GM19023 (cell line): ENCODE data around the gene QRICH2.
A peak's percentile ranks its signal among the peaks of the same experiment; 100 is the strongest.

ENCODE experiments used
- ATAC-seq: cut with Tn5 transposase; IDR thresholded peaks from one replicate; pipeline ENCODE4 v1.9.1; 2021; ENCODE audit warnings: mild to moderate bottlenecking, moderate library complexity; ENCODE audit not compliant: unreplicated experiment

QRICH2 gene

GRCh38 chr17:76279742-76280287 is 28.3 kb downstream of the QRICH2 start:
- ATAC-seq: no peak

- no peak for ATAC-seq
Observed at GRCh38 chr17:76278952-76279741, 28.9 kb downstream of the QRICH2 start.

- no peak for ATAC-seq
Observed at GRCh38 chr17:76278268-76278908, 29.7 kb downstream of the QRICH2 start.

- ATAC-seq: no peak
Observed at GRCh38 chr17:76277300-76278267, 30.5 kb downstream of the QRICH2 start.

GRCh38 chr17:76276461-76277299 is 31.4 kb downstream of the QRICH2 start:
- ATAC-seq: no peak

DNA sequence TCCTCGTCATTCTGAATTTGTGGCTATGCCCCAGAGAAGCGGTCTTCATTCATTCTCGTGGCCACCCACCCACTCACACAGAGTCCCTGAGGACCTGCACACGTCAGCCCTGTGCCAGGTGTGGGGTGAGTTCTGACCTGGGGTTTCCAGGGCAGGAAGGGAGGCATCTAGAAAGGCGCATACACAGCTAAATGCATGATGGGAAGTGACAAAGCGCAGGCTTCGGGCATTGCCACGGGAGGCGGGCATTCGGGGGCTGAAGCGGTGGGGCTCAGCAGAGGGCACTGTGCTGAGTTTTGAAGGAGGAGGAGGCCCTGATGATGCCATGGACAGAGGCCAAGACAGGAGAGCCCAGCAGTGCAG is 32.0 kb downstream of the QRICH2 start:
- ATAC-seq: no peak

GRCh38 chr17:76275382-76276068 is 32.6 kb downstream of the QRICH2 start:
- no peak for ATAC-seq

GRCh38 chr17:76274112-76274956 is 33.7 kb downstream of the QRICH2 start:
- no peak for ATAC-seq

GRCh38 chr17:76273445-76274111 is 34.5 kb downstream of the QRICH2 start:
- ATAC-seq: no peak

GRCh38 chr17:76272541-76273444 is 35.3 kb downstream of the QRICH2 start:
- ATAC-seq: peak; percentile 9

DNA sequence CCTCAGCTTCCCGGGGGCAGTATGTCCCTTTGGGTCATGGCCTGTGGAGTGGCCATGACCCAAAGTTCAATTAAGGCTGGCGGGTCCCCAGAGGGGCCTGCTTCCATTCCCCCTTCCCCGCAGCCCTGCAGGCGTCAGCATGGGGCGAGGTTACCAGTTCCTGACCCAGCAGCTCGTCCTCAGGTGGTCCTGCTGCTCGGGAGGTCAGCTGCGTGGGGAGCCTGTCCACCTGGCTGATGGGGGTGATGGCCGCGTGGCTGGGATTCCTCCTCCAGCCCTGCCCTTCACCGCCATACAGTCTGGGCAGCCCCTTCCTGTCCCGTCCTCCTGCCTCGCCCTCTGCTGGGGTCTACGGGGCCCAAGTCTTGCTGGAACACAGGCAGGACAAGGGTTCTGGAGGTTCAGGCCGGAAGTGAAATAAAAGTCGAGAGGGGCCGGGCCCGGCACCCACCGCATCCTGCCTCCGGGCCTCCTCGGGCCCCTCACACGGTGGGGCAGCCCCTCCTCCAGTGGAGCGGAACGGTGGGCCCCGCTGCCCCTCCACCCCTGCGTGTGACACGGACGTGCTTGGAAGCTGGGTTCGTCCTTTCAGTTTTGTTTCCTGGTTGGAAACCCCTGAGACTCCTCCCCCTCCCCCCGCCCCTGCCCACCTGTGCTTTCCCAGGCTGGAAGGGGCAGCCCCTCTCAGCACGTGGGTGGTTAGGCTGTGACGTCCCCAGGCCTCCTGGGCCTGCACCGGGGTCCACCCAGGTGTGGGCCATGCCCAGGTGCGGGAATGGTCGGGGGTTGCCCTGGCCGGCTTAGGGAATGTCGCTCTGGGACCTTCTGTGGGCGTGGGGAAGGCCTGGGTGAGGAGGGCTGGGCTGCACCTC is 36.2 kb downstream of the QRICH2 start:
- peak; percentile 55 for ATAC-seq

- ATAC-seq: peak; percentile 6
Observed at GRCh38 chr17:76270770-76271668, 37.1 kb downstream of the QRICH2 start.

DNA sequence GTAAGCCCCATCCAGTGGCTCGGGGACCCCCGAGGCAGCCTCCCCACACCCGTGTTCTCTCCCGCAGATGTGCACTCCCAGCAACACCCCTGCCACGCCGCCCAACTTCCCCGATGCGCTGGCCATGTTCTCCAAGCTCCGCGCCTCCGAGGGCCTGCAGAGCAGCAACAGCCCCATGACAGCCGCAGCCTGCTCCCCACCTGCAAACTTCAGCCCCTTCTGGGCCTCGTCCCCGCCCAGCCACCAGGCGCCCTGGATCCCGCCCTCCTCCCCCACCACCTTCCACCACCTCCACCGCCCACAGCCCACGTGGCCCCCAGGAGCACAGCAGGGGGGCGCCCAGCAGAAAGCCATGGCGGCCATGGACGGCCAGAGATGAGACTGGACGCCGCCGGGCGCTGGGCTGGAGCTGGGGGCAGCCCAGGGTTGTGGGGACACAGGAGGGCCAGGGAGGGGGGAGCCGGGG is 37.9 kb downstream of the QRICH2 start:
- no peak for ATAC-seq

DNA sequence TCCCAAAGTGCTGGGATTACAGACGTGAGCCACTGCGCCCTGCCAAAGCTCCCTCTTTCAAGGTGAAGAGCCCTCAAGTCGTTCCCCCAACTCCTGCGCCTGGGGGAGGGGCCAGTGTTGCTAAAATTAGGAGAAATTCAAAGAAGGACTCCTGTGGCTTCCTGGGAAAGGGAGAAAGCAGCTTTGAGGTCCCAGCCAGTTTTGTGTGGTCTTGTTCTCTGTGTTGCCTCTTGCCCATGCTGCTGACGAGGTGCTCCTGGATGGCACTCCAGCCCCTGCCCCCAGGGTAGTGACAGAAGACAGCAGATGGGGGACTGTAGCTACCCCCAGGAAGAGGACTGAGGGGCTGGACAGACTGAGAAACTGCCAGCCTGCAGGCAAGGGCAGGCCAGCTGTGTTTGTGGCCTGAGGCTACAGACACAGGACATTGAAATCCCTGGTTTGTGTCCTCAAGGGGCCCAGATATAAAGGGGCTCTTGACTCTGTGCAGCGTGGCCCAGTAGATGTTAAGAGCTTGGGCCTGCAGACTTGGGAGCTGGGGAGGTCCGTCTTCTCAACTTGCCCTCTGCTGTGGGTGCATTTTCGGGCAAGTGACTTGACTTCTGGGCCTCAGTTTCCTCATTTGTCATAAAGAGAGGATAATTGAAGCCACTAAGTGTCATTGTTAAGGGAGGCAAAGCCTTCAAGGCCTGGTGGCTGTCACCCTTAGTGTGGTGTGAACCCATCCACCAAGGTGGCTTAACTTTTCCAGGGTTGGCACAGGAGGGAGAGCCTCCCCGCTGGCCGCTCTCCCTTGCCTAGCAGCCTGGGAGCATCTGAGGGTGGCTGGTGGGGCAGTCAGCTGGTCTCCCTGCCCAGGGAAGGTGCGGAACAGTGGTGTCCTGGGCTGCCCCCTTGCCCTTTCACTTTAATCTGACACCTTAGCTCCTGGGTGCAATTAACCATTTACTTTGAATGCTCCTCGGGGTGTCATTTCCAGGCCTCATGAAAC is 38.8 kb downstream of the QRICH2 start:
- no peak for ATAC-seq
